Measurements from ENCODE around the gene NR1I3. TPM values are rescaled to one million over a fixed set of nuclear protein-coding genes. Genes with fewer than 3 reads are reported as not detected.
"Not testable (repeated sequence)": the region's sequence is repeated elsewhere in the genome, so short reads cannot be mapped to it uniquely, and the experiment has no call there.

The NR1I3 gene, protein sequence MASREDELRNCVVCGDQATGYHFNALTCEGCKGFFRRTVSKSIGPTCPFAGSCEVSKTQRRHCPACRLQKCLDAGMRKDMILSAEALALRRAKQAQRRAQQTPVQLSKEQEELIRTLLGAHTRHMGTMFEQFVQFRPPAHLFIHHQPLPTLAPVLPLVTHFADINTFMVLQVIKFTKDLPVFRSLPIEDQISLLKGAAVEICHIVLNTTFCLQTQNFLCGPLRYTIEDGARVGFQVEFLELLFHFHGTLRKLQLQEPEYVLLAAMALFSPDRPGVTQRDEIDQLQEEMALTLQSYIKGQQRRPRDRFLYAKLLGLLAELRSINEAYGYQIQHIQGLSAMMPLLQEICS
- total RNA-seq (2014; rRNA removed; shearing (Covaris generic)): not detected in 2 replicates
- not detected in 2 replicates for polyA plus RNA-seq (2014; cell fraction: nucleus; rRNA removed)

DNA sequence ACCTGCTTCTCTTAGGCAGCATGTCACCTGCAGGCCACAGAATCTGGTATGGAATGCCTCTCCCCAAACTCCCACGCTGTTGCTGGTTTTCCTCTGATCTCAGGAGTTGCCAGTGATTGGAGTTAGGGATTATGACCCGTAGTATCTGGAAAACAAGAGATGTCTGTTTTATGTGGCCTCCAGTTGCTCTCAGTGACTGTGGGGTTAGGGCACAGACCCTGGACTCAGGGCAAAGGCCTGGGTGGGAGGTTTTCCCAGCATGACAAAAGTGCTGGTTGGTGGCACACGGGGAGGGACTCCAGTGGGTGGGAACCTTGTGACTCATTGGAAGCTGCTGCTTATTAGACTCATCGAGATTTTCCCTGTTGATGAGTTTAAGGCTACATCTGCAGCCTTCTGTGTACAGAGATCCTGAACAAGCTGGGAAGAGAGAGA, at the start of gene NR1I3:
TSS of gene NR1I3 (minus strand) at position 165 of the 435 bp plus-strand sequence. CDS start 1,638 bp downstream, outside the sequence.
- DNase-seq (ENCODE audit: extremely low read depth, low read depth): no peak

GRCh38 chr1:161287482-161288054, 49.6 kb upstream of the NR1I3 start:
- no peak for DNase-seq (ENCODE audit: extremely low read depth, low read depth)

DNA sequence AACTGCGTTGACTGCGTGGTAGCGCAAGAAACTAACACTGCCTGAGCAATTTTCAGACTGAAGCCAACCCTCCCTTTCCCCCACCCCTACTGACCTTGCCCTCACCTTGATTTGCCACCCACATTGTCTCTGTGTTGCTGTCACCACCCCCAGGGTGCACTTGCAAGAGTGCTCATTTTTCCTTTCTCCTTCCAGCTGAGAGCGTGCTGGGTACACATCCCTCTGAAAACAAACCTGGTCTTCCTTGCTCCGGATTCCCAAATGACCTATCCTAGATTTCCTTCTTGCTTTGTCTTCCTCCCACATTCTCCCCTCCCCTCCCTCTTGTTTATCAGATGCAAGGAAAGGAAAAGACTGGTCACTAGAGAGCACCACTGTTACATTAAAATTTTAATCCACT, 47.5 kb upstream of the NR1I3 start:
- DNase-seq (ENCODE audit: extremely low read depth, low read depth): no peak

DNA sequence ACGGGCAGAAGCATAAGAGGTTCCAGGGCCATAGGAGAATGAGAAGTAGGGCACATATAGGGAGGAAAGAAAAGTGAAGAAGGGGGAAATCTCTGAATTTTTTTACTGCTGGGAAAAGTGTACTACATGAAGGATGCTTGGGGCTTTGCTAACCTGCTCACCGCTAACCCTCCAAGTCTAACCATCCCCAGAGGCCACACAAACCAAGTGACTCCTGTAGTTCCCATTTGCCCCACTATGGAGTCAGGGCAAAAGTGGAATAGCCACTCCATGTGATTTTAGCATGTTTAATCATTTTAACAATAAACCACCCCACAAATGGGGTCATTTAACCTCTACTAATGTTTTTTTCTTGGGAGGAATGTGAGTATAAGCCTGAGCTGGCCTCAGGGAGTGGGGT, 47.1 kb upstream of the NR1I3 start:
- no peak for DNase-seq (ENCODE audit: extremely low read depth, low read depth)

GRCh38 chr1:161282991-161283390, 45.0 kb upstream of the NR1I3 start:
- DNase-seq (ENCODE audit: extremely low read depth, low read depth): no peak

GRCh38 chr1:161274874-161275273, 36.9 kb upstream of the NR1I3 start:
- no peak for DNase-seq (ENCODE audit: extremely low read depth, low read depth)

GRCh38 chr1:161273402-161273801, 35.4 kb upstream of the NR1I3 start:
- no peak for DNase-seq (ENCODE audit: extremely low read depth, low read depth)

DNA sequence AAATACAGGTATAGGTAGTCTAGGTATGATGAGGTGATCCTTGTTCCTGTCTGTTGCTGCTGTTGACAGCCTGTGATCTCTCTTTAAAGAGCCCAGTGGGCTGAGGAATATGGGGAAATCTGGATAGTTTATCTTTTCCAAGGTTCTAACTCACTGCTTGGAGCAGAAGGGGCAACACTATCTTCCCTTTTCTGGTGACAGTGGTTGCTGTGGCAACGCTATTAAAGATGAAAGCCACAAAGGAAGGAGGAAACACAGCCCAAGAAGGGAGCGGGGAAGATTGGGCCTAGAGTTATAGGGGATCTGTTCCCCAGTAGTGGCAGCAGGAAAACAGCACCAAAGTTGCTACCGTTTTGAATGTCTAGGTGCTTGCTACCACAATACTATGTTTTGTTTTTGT, 29.3 kb upstream of the NR1I3 start:
- no peak for DNase-seq (ENCODE audit: extremely low read depth, low read depth)

- DNase-seq (ENCODE audit: extremely low read depth, low read depth): no peak
Measured at GRCh38 chr1:161266836-161267235, 28.8 kb upstream of the NR1I3 start.

DNA sequence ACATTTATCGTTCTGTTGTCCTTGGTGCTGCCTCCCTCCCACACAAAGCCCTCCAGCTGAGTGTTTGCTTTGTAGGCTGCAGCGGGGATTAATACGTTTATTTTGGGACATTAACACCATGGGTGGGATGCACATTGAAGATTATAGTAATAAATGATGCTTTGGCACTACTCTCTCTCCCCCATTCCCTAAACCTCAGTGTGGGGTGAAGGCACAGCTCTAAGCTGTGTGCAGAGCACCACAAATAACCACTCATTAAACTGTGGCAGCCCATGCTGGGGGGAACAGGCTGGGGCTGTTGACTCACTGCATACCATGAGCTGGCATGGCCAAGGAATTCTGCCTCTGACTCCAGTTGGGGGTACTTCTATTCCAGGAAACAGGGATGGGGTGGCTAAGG, 28.2 kb upstream of the NR1I3 start:
- DNase-seq (ENCODE audit: extremely low read depth, low read depth): no peak

DNA sequence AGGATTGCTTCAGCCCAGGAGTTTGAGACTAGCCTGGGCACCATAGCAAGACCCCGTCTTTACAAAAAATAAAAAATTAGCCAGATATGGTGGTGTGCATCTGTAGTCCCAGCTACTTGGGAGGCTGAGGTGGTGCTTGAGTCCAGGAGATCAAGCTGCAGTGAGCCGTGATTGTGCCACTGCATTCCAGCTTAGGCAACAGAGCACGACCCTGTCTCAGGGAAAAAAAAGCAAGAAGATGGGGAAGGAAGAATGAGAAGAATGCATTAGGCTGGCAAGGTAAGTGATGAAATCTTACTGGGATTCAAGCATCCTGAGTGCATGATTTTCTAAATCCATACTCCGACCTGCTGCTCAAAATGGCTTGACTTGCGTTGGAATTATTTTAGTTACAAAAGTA, 27.3 kb upstream of the NR1I3 start:
- no peak for DNase-seq (ENCODE audit: extremely low read depth, low read depth)

DNA sequence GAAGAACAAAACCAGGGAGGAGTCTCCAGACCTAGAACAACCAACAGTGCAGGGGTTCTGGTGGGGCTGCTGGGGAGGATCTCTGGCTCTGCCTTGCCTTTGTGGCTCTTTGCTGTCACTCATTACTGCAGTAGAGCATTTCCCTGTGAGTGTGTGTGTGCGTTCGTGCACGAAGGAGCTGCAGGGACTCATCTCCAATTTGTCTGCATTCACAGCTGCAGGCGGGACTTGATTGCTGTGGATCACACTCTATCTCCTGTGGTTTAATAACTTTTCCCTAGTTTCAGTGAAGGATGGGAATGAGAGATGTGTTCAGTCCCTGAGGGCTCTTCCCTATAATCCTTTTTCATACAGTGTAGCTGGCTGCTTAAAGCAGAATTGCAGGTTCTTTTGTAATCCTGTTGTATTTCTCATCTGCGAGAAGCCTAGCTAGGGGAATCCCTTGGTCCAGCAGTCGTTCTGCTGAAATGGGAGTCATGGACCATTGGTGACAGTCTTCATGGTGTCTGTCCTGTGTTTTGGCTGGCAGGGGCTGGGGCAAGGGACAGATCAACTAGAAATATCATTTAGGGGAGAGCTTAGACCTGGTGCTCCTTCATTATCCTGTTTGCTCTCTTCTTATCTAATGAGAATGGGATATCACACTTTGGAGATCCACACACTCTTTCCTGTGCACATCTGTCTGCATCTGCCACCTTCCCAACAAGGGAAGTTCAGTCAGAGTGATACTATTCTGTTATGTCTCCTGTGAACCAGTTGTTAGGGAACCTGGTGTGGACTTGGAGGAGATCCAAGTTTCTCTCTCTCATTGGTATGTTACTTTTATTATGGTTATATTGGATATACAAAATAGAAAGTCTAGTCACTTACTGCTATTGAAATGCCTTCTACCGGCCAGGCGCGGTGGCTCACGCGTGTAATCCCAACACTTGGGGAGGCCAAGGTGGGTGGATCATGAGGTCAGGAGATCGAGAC, 23.5 kb upstream of the NR1I3 start:
- DNase-seq (ENCODE audit: extremely low read depth, low read depth): no peak

- no peak for DNase-seq (ENCODE audit: extremely low read depth, low read depth)
Measured at GRCh38 chr1:161260376-161261260, 22.6 kb upstream of the NR1I3 start.

- DNase-seq (ENCODE audit: extremely low read depth, low read depth): no peak
Measured at GRCh38 chr1:161259765-161260164, 21.8 kb upstream of the NR1I3 start.

GRCh38 chr1:161259345-161259702, 21.3 kb upstream of the NR1I3 start:
- no peak for DNase-seq (ENCODE audit: extremely low read depth, low read depth)

- DNase-seq (ENCODE audit: extremely low read depth, low read depth): no peak
Measured at GRCh38 chr1:161258439-161259344, 20.7 kb upstream of the NR1I3 start, which contains the start of gene PCP4L1. TSS of gene PCP4L1 (plus strand) at chr1:161258745. CDS start at chr1:161258975, 230 bp downstream.

- not testable (repeated sequence) for DNase-seq (ENCODE audit: extremely low read depth, low read depth)
Measured at GRCh38 chr1:161257109-161257508, 19.1 kb upstream of the NR1I3 start.

DNA sequence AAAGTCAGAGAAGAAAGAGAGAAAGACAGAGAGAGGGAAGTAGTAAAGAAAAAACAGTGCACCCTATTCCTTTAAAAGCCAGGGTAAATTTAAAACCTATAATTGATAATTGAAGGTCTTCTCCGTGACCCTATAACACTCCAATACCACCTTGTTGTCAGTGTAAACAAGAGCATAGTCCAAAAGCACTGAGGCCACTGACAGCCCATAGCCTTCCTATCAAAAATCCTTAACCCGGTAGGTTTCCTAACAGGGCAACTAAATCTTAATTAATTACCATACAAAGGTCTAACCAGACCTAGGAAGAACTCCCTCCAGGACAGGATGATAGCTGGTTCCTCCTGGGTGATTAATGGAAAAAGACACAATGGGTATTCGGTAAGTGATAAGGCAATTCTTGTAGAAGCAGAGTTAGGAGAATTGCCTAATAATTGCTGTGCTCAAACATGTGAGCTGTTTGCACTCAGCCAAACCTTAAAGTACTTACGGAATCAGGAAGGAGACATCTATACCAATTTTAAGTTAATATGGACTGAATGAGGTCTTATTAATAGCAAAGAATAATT, 18.0 kb upstream of the NR1I3 start:
- DNase-seq (ENCODE audit: extremely low read depth, low read depth): not testable (repeated sequence)

GRCh38 chr1:161255302-161255701, 17.3 kb upstream of the NR1I3 start:
- DNase-seq (ENCODE audit: extremely low read depth, low read depth): not testable (repeated sequence)

All from NCI-H460 (cell line).